GM06990 (cell line): ENCODE measurements around the gene CPT1C.

ENCODE experiments used
- DNase-seq: peaks from one replicate; pipeline ENCODE4 v3.0.0-alpha.2; 2011; ENCODE audit not compliant: insufficient read length; ENCODE audit errors: extremely low read depth
- H3K27me3 ChIP-seq: replicated peaks from 2 replicates; pipeline ENCODE4 v1.6.0; 2011; ENCODE audit warnings: low read length; ENCODE audit not compliant: control insufficient read depth, insufficient read depth
- H3K36me3 ChIP-seq: 2 replicates; pipeline ENCODE4 v1.5.1; 2011; ENCODE audit warnings: low read length; ENCODE audit not compliant: control insufficient read depth, insufficient read depth
- H3K4me3 ChIP-seq: replicated peaks from 2 replicates; pipeline ENCODE4 v1.5.1; 2011; ENCODE audit warnings: low read depth, mild to moderate bottlenecking, control low read depth, low read length
- CTCF ChIP-seq: IDR thresholded peaks from 2 replicates; pipeline ENCODE4 v1.5.1; 2011; ENCODE audit warnings: low read length, control low read depth, mild to moderate bottlenecking, inconsistent platforms; ENCODE audit not compliant: insufficient read depth, poor library complexity, severe bottlenecking

The CPT1C gene

GRCh38 chr19:49664171-49665035, 26.5 kb upstream of the CPT1C start:
- Histone ChIP-seq H3K4me3 (peak overlapping the region; percentile 72), H3K27me3 (no peaks in the 10 kb centered on the region), H3K36me3 (peaks cover 34% of the 10 kb centered on the region)
- TF ChIP-seq CTCF = peak; percentile 5
- DNase-seq = peak; percentile 84

DNA sequence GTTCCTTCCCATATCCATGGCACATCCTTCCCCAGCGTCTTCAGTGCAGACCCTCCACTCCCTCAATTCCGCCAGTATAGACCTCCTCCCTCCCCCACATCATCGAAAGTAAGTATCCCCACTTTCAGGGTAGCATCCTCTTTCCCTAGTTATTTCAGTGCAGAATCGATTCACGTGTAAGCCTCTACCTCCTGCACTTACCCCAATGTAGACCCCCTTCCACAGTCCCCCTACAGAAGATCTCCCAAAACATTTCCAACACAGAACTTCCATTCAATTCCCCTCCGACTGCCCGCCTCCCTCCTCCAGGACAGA, 25.9 kb upstream of the CPT1C start:
- peak overlapping the region; percentile 72 for H3K4me3 ChIP-seq
- H3K27me3 ChIP-seq = no peaks in the 10 kb centered on the region
- DNase-seq = no peak
- TF ChIP-seq CTCF = no peak
- peaks cover 32% of the 10 kb centered on the region for H3K36me3 ChIP-seq

- Histone ChIP-seq H3K27me3 (no peaks in the 10 kb centered on the region), H3K4me3 (peak within 1 kb of the TSS; percentile 72), H3K36me3 (peaks cover 27% of the 10 kb centered on the region)
- TF ChIP-seq CTCF = no peak
- peak; percentile 95 for DNase-seq
Observed at GRCh38 chr19:49665351-49666119, 25.4 kb upstream of the CPT1C start, which contains the start of the genes BCL2L12 and IRF3. BCL2L12 (plus strand) TSS chr19:49665933; CDS start chr19:49666693, 760 bp downstream. IRF3 (minus strand) TSS chr19:49665857; CDS start chr19:49664838, 1,019 bp downstream.

- no peak for DNase-seq
- H3K4me3 ChIP-seq = peak overlapping the region; percentile 72
- no peak for TF ChIP-seq CTCF
- no peaks in the 10 kb centered on the region for H3K27me3 ChIP-seq
- peaks cover 24% of the 10 kb centered on the region for H3K36me3 ChIP-seq
Observed at GRCh38 chr19:49666120-49666444, 24.8 kb upstream of the CPT1C start.

DNA sequence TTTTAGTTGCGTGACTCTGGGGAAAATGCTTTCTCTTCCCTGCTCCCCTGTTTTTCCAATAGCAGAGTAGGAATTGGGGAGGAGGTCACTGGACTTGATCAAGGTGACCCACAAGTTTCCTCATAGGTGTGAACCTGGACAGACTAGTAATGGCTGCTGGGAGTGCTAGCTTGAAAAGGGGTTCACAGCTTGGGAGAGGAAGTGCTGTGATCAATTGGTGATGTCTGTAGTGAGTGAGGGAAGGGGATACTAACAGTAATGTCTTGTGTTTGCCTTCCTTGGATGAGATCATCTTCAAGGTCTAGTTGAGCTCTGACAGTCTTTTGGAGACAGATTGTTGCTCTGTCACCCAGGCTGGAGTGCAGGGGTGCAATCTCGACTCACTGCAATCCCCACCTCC, 23.4 kb upstream of the CPT1C start:
- Histone ChIP-seq H3K4me3 (no peak overlapping the region), H3K36me3 (peaks cover 11% of the 10 kb centered on the region), H3K27me3 (no peaks in the 10 kb centered on the region)
- no peak for TF ChIP-seq CTCF
- DNase-seq = no peak
